Endothelial cell of umbilical vein (primary cell): ENCODE results near the gene ZPR1.

Source experiments
- MAX ChIP-seq: IDR thresholded peaks from 2 replicates; pipeline ENCODE4 v1.6.1; 2011; ENCODE audit not compliant: insufficient read depth, insufficient read length
- POLR2AphosphoS5 ChIP-seq: IDR thresholded peaks from 2 replicates; pipeline ENCODE4 v1.6.1; 2012; ENCODE audit warnings: low read depth, mild to moderate bottlenecking, control low read depth, low read length, moderate library complexity; ENCODE audit not compliant: insufficient read depth
- TF ChIP-seq, protein P1 (sequence below), 2 donors: IDR thresholded peaks; 1 replicate in 1 of 2; 2 replicates in 1 of 2; pipeline ENCODE4 v1.5.1; 2011; ENCODE audit warnings: low read length in 2 of 2, mild to moderate bottlenecking in 2 of 2, moderate library complexity in 2 of 2, control low read depth in 1 of 2, inconsistent platforms in 1 of 2, low read depth in 1 of 2; ENCODE audit not compliant: insufficient read depth in 1 of 2; ENCODE audit errors: extremely low read depth in 1 of 2

- TF ChIP-seq, protein P1, sequence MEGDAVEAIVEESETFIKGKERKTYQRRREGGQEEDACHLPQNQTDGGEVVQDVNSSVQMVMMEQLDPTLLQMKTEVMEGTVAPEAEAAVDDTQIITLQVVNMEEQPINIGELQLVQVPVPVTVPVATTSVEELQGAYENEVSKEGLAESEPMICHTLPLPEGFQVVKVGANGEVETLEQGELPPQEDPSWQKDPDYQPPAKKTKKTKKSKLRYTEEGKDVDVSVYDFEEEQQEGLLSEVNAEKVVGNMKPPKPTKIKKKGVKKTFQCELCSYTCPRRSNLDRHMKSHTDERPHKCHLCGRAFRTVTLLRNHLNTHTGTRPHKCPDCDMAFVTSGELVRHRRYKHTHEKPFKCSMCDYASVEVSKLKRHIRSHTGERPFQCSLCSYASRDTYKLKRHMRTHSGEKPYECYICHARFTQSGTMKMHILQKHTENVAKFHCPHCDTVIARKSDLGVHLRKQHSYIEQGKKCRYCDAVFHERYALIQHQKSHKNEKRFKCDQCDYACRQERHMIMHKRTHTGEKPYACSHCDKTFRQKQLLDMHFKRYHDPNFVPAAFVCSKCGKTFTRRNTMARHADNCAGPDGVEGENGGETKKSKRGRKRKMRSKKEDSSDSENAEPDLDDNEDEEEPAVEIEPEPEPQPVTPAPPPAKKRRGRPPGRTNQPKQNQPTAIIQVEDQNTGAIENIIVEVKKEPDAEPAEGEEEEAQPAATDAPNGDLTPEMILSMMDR (IDR thresholded peaks at IDR 0.05; ENCODE audit: extremely low read depth in 1 of 2, insufficient read depth in 1 of 2, low read depth in 1 of 2, low read length in 2 of 2), result peak; percentile 56 to 81
- TF ChIP-seq POLR2AphosphoS5 (peak; percentile 68), MAX (peak; percentile 37)
These were observed 48.2 kb upstream of the ZPR1 start for GRCh38 chr11:116835791-116836631.
